ENCODE measurements around the gene PFDN1. TPM values are rescaled to one million over a fixed set of nuclear protein-coding genes. Genes with fewer than 3 reads are reported as not detected.
A peak's percentile ranks its signal among the peaks of the same experiment; 100 is the strongest.

Gene PFDN1
- total and polyA plus RNA-seq, 9 of the 15 experiments (the other 6 are each of a cell fraction or from before 2014, with no cell fraction given): 45.5 to 215 (median 78.0) TPM

GRCh38 chr5:140221697-140222223, 81.1 kb downstream of the PFDN1 start:
- POLR2A ChIA-PET: interaction anchor here (0.9 to 2.1 kb wide), 4 partner anchors 9 to 44 kb away, joined by 4 to 8 read pairs (median 6); no protein-coding TSS in a partner anchor
- H3K27ac ChIP-seq (ENCODE audit: extremely low read depth, low read depth, low read length): peak overlapping the region; percentile 76
- H3K9ac ChIP-seq (ENCODE audit: insufficient read depth in 1 of 2, low read depth in 2 of 2, low read length in 2 of 2): peak overlapping the region in 1 of 2 experiments; percentile 39; a peak in 2 of 4 replicates
- no peak overlapping the region for H2AFZ ChIP-seq (ENCODE audit: low read depth, low read length)
- CTCF ChIA-PET (ENCODE audit: low intra/inter-chr PET ratio): no interaction called here
- H3K9me3 ChIP-seq (replicated peaks; ENCODE audit: control insufficient read depth, insufficient read depth, low read depth, low read length): no peaks in the 10 kb centered on the region
- H3K79me2 ChIP-seq (ENCODE audit: control insufficient read depth, insufficient read depth, low read length): peaks cover 80% of the 10 kb centered on the region
- peaks cover 32 to 78% of the 10 kb centered on the region in 2 experiments for H3K4me1 ChIP-seq (replicated peaks in 1 of 2; ENCODE audit: control insufficient read depth in 2 of 2, insufficient read depth in 2 of 2, low read length in 2 of 2)
- ATAC-seq (no peak), DNase-seq (ENCODE audit: extremely low read depth in 1 of 4, low spot score in 3 of 4) (peak in 2 of 4 experiments; percentile 42 to 65), FAIRE-seq (peak; percentile 37)
- 0 out of 2 replicates have a peak, but pooled peaks cover under 1% of the 10 kb centered on the region for H4K20me1 ChIP-seq (replicated peaks; ENCODE audit: control insufficient read depth, insufficient read depth, low read length)
- peak overlapping the region; percentile 49; the same call in 1 of the 2 replicates for H3K4me2 ChIP-seq (ENCODE audit: insufficient read depth, low read length)
- no peaks in the 10 kb centered on the region for H3K27me3 ChIP-seq (ENCODE audit: control insufficient read depth in 2 of 2, insufficient read depth in 2 of 2, low read length in 2 of 2)
- no peak overlapping the region for H3K4me3 ChIP-seq
- H3K9me1 ChIP-seq (ENCODE audit: control insufficient read depth, insufficient read depth, low read length): peaks cover 4% of the 10 kb centered on the region
- peaks cover 19% of the 10 kb centered on the region for H3K36me3 ChIP-seq (ENCODE audit: control insufficient read depth, insufficient read depth, low read length)
- 46% methylated on average over 5 of the region's 5 CpGs for WGBS (ENCODE audit: insufficient coverage, low coverage, missing lambda C conversion rate)
- BruUV-seq (replicated peaks): no TSS peak
- in situ Hi-C loops (cut with MboI): no loop called here
- intact Hi-C loops (cut with micrococcal nuclease): no loop called here
- TF ChIP-seq IFI16 (CRISPR knock-in tag; IDR thresholded peaks at IDR 0.05) (no peak), NR2C2 (CRISPR knock-in tag; IDR thresholded peaks at IDR 0.05) (no peak), NR2C2 (tag; IDR thresholded peaks at IDR 0.05) (peak; percentile 61), MTA1 (IDR thresholded peaks at IDR 0.05; ENCODE audit: borderline replicate concordance) (no peak), IRF2 (CRISPR knock-in tag; IDR thresholded peaks at IDR 0.05) (no peak), PRMT5 (CRISPR knock-in tag; IDR thresholded peaks at IDR 0.05) (no peak), POLR2AphosphoS5 (IDR thresholded peaks at IDR 0.05; ENCODE audit: control insufficient read depth, insufficient read depth, low read depth, low read length) (no peak), BMI1 (IDR thresholded peaks at IDR 0.05; ENCODE audit: low read length) (no peak), TCF3 (CRISPR knock-in tag; IDR thresholded peaks at IDR 0.05) (no peak), MEF2D (tag; conservative IDR thresholded peaks at IDR 0.05; ENCODE audit: low read depth) (0 out of 2 replicates have a peak, but pooled peaks have one; percentile 46), LEF1 (IDR thresholded peaks at IDR 0.05) (no peak), KHSRP (IDR thresholded peaks at IDR 0.05) (0 out of 2 replicates have a peak, but pooled peaks have one; percentile 21), TRIM24 (IDR thresholded peaks at IDR 0.05) (no peak), ZBTB9 (CRISPR knock-in tag; IDR thresholded peaks at IDR 0.05) (0 out of 2 replicates have a peak, but pooled peaks have one; percentile 18), MBD1 (CRISPR knock-in tag; IDR thresholded peaks at IDR 0.05) (no peak), HMBOX1 (IDR thresholded peaks at IDR 0.05) (peak; percentile 31; the same call in 1 of the 2 replicates), NR2C1 (IDR thresholded peaks at IDR 0.05) (no peak), NR2C1 (tag; IDR thresholded peaks at IDR 0.05) (peak; percentile 46; the same call in 1 of the 2 replicates), RBM25 (IDR thresholded peaks at IDR 0.05; ENCODE audit: low read depth, low read length, severe bottlenecking) (no peak), TAF15 (IDR thresholded peaks at IDR 0.05; ENCODE audit: low read depth, low read length) (no peak), DPF2 (IDR thresholded peaks at IDR 0.05) (peak; percentile 58), SMAD2 (IDR thresholded peaks at IDR 0.05; ENCODE audit: low read depth, low read length) (no peak), TCFL5 (CRISPR knock-in tag; conservative IDR thresholded peaks at IDR 0.05) (no peak)

Measured in K562 (cell line).